Activated CD8-positive, alpha-beta memory T cell treated with anti-CD3 and anti-CD28 coated beads for 1 hour (primary cell): ENCODE data around the gene NCOA1.
"Not testable (repeated sequence)": the region's sequence is repeated elsewhere in the genome, so short reads cannot be mapped to it uniquely, and the experiment has no call there.

ENCODE experiments used
- DNase-seq, 2 donors: peaks; one replicate each; pipeline ENCODE4 v3.0.0-alpha.2; 2020; ENCODE audit warnings: low read depth in 1 of 2; ENCODE audit errors: extremely low read depth in 1 of 2

Gene NCOA1

DNA sequence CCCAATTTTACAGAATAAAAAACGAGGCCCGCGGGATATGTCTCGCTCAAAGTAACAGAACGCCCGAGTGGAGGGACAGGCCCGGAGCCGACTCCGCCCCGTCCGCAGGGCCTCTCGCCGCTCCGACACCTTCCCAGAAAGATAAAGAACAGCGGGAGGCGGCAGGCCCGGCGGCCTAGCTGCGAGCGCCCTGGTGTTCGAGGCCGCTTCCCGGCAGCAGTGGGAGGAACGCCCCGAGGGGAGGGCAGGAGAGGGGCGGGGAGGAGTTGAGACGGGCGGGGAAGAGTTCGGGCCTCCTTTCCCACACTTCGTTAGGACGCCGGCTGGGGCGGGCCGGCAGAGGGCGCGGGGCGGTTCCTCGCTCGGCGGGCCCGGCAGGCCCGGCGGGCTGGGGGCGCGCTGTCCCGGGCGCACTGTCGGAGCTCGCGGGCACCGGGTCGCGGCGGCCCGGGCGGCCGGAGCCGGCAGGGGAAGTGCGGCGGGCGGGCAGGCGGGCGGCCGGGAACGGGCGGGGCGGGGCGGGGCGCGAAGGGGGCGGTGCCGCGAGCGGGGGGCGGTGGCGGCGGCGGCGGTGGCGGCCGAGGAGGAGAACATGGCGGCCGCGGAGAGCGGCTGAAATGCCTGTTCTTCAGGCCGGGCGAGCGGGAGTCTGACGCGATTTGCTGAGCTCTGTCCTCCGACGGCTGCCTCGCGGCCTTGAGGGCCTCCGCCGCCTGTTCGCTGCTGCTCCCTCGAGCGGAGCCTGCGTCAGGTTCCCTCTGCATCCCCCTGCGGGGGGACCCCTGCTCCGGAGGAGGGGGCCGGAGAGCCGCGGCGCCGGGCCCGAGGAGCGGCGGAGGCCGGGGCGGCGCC is at the start of gene NCOA1:
TSS of gene NCOA1 (plus strand) at position 565 of the 852 bp plus-strand sequence. CDS start 167,424 bp downstream, outside the sequence.
- DNase-seq = peak; percentile 69 to 77

DNA sequence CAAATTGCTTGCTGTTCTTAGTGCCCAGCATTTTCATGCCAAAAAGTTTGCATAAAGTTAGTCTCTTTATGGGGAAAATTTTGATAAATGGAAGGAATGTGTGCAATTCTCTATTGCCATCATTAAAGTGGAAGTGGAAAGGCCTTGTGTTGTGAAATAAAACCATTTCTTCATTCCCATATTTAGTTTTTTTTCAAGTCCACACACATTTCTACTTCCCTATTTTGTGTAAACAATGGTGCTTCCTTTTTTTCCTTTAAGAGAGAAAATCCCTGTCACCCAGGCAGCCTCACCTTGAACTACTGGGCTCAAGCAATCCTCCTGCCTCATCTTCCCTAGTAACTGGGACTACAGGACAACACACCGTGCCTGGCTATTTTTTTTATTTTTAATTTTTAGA is 42.3 kb upstream of the NCOA1 start:
- DNase-seq = no peak

GRCh38 chr2:24449344-24449743 is 41.7 kb upstream of the NCOA1 start:
- no peak for DNase-seq

GRCh38 chr2:24451805-24452501 is 39.1 kb upstream of the NCOA1 start:
- no peak for DNase-seq

DNA sequence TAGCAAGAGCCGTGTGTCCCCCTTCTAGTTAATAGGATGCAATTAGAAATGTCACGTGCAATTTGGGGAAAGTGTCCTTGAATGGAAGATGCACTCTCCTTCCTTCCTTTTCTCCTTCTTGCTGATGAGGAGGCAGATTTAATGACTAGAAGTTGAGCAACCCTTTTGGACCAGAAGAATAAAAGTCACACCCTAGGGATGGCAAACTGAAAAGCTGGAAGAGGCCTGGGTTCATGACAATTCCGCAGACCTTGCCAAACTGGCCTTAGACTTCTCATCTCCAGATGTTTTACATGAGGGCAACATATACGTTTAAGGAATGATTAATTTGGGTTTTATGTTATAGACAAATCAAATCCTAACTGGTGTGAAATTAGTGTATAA is 38.6 kb upstream of the NCOA1 start:
- no peak for DNase-seq

DNA sequence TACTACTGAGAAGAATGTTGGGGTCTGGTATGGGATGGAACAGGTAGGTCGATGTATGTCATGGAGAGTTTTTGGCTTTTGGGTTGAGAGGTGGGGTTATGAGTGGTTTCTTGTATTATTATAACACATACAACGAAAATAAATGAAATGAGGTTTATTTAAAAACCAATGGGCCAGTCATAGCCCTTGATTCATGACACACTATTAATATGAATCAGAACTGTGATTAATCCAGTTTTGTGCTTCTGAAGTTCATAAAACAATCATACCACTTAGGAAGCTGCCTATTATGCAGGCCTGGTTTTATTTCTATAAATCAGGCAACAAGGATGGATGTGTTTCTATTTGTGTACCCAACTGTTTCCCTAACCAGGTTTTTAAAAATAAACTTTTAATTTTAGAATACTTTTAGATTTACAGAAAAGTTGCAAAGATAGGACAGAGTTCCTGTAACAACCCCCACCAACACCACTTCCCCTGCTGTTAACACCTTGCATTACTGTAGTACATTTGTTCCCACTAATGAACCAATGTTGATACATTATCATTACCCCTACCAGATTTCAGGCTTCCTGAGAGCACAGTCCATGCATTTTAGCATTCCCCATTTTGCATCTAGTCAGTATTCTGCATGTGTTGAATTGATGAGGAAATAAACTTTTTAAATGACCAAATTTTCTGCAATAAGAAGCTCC is 37.5 kb upstream of the NCOA1 start:
- no peak for DNase-seq

DNA sequence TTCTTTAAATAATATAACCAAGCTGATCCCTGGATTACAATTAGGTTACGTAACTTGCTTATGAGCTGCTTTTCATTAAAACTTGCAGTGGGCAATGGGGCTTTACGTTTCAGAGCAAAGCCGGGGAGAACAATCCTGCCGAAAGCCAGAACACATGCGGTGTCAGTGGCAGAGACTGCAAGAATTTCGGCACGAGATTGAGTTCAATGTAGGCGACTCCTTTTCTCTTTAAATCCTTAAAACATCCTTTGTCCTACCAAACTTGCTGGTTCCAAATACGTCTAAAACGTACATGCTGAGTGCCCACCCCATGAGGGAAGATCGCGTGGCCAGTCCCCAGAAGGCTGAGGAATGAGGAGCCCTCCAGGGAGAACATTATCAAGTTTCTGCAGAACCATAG is 36.8 kb upstream of the NCOA1 start:
- no peak for DNase-seq

DNA sequence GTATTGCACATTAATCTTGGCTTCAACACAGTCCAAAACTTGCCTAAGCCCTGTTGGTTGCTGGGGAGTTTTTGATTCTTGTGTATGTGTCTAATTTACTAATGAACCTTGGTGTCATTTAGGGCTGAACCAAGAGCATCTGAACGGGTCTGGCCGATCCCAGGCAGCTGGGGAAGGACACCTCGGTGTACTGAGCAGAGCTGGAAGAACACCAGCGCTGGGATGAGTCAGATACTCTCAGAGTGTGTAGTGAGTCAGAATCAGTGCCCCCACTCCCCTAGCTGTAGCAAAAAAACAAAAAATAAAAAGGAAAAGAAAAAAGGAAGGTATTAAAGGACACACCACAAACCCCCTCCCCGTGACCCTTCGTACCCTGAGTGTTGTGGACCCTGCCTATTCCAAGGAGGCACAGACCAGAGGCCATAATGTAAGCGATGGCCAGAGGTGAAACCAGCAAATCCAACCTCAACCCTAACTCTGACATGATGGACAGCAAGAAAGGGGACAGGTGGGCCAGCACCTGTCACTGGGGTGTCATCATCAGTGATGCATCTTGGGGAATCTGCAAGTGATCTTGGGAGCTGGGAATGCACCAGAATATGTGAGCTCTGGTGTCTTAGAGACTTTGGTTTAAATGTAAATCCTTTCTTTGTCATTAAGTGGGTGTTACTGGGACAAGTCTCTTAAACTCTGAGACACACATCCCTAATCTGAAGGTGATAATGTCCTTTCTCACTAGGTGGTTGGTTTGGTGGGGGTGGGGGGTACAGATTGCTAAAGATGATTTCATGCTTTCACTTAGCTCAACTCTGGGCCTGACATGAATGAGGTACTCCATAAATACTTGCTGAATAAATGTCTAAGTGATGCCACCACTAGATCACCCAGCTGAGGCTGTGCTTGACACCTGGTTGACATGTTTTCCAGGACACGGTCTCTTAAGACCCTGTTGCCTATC is 34.2 kb upstream of the NCOA1 start:
- no peak for DNase-seq

GRCh38 chr2:24457696-24458386 is 33.2 kb upstream of the NCOA1 start:
- no peak for DNase-seq

DNA sequence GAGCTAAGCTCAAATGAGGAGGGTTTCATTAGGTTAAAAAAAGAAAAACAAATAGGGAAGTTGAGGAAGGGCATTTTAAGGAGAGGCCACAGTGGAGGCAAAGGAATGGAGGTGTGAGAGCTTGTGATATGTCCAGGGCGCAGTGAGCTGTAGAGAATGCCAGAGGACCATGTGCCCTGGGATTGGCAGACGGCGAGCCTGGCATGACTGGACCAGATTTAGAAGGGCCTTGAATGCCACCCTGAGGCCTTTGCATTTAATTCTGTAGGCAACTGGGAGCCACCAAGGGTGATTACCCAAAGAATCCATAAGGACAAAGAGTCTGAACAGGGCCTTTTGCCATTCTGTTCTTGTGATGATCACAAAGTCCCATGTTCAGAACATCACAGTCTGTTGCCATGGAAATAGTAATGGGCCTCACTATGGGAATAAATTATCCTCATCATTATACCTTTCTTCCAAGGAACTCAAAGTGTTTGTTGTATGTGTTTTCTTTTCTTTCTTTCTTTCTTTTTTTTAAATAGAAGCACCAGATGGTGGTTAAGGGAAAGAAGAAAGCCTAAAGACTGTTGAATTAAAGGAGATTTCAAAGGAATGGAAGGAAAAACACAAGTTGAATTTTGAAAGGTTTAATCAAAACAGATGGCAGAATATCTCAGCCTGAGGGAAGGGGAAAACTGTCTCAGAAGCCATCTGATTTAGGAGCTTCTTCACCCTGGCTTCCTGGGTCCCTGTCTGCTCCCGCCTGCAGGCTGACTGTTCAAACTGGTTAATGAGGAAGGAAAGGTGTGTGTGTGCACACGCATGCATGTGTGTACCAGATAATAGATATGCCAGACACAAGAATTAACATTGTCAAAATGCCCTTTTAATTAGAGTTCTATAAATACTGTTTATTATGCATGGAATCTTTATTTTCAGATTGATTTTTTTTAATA is 31.6 kb upstream of the NCOA1 start:
- no peak for DNase-seq

DNA sequence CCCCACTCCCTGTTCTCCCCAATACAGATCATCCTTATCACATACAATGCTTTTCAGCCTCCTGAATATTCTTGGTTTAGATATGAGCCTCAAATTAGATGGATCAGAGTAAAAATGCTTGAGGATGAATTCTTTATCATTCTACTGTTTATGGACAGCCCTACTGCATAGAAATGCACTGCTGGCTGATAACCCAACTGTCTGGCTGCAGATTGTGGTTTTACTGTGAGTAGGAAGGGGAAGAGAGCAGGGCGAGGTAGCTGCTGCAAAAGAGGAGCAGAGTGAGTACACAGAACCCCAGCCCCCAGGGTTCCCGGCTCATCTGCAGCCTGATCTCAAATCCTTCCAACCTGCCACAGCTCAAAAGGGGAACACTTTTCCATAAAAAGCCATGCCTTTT is 29.4 kb upstream of the NCOA1 start:
- no peak for DNase-seq

DNA sequence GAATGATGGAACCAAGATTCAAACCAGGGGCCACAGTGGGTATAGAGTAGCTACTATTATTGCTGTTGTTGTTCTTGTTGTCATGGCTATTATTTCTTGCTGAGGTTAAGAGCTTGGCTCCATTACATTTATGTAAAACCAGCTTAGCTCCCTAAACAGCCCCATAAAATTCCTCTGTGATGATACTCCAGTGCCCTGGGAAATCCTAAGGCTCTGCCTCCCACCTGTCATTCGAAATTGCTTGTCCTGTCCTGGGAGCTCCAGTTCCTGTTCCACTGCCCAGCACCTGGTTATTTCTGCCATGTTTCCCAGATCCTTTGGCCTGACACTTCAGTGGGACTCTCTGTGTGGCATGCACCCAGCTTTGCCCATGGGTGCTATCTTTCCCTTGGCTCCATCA is 27.8 kb upstream of the NCOA1 start:
- no peak for DNase-seq

- no peak for DNase-seq
These were observed 23.9 kb upstream of the NCOA1 start for GRCh38 chr2:24466871-24467870.

- DNase-seq = not testable (repeated sequence)
These were observed 22.6 kb upstream of the NCOA1 start for GRCh38 chr2:24468453-24468852.

DNA sequence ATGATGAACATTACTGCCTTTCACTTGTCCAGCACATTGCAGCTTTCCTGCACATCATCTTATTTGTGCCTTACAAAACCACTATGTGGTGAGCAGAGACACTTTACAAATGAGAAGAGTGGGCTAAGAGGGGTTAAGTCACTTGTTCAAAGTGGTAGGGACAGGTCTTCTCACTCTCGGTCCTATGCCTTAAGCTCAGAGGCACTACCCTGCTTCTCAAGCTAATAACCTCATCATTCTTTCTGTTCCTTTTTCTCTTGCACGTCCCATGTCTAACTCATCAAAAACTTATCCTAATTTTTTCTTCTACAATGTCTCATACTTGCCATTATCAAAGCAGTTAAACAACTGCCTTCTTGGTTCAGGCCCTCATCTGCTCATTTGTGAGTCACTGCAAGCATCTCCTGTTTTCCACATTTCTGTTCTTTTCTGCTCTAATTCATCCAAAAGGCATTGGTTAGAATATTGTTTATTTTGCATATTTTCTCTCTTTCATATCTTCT is 21.9 kb upstream of the NCOA1 start:
- no peak for DNase-seq

DNA sequence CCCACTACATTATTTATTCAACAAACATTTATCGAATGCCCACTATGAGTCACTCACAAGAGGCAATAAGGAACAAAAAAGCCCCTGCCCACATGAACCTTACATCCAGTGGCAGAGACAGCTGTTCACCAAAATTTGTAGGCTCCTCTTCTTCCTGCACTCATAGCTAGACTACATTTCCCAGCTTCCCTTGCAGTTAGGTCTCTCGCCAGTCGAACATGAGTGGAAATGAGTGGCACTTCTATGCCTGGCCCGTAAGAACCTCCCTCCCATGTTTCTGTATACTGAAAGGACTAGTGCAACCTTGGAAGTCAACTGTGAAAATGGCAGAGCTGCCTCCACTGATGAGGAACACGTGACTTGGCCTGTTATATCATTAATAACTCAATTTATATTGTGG is 19.4 kb upstream of the NCOA1 start:
- DNase-seq = no peak

DNA sequence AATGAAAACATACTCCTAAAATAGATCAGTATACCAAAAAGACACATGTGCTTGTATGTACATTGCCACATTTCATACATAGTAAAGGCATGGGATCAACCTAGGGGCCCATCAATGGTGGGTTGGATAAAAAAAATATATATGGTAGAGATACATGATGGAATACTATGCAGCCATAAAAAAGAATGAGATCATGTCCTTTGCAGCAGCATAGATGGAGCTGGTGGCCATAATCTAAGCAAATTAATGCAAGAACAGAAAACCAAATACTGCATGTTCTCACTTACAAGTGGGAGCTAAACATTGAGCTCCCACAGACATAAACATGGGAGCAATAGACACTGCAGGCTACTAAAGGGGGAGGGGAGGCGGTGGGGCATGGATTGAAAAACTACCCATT is 18.6 kb upstream of the NCOA1 start:
- DNase-seq = no peak
